K562 (cell line): ENCODE results near the gene MUC22. TPM values are rescaled to one million over a fixed set of nuclear protein-coding genes. Genes with fewer than 3 reads are reported as not detected.
"Not testable (repeated sequence)": the region's sequence is repeated elsewhere in the genome, so short reads cannot be mapped to it uniquely, and the experiment has no call there.

ENCODE experiments used
- ATAC-seq: fragments of 200-7000 bp; cut with Tn5 transposase; 3 replicates; pipeline ENCODE4 v1.9.1; 2020; ENCODE audit warnings: moderate library complexity
- BruUV-seq: library from RNA; stranded (reverse); fragments of 400-500 nt; replicated peaks from 2 replicates; lab custom pipeline; 2021; lab: Mats Ljungman, UMichigan
- CTCF ChIA-PET: fragments of 300-600 bp; formaldehyde crosslinking; extraction: SDS; loops from one replicate; lab custom pipeline; 2021; ENCODE audit warnings: low intra/inter-chr PET ratio; lab: Yijun Ruan, JAX
- POLR2A ChIA-PET: fragments of 300-600, 350-650 bp; sonication (Branson Sonifier 250); formaldehyde crosslinking; extraction: SDS; loops from one replicate; lab custom pipeline; 2021; ENCODE audit warnings: antibody characterized with exemption, inconsistent platforms; lab: Yijun Ruan, JAX
- DNase-seq, 4 experiments: peaks; one replicate each; pipeline versions ENCODE4 v3.0.0 to v3.0.0-alpha.2; 2011 to 2018; ENCODE audit warnings: low spot score in 3 of 4, mixed read lengths in 3 of 4; ENCODE audit errors: extremely low read depth in 1 of 4
- FAIRE-seq: peaks from 2 replicates; lab custom pipeline; 2011; peaks lifted over from hg19 to GRCh38; lab: Jason Lieb, UNC
- H2AFZ ChIP-seq: 2 replicates; pipeline ENCODE4 v1.6.0; 2011; ENCODE audit warnings: low read depth, low read length, control low read depth, inconsistent platforms
- H3K27ac ChIP-seq: fragments of 200-600 bp; 3 replicates; pipeline ENCODE4 v1.8.0; 2011; ENCODE audit warnings: low read depth, mild to moderate bottlenecking, control low read depth, inconsistent platforms, low read length, moderate library complexity, mixed read lengths; ENCODE audit errors: extremely low read depth
- H3K27me3 ChIP-seq, 2 experiments: fragments of 300-600 bp in 1 of 2; 2 replicates in 1 of 2; 3 replicates in 1 of 2; pipeline versions ENCODE4 v1.6.0 to v1.8.0; 2011; ENCODE audit warnings: inconsistent platforms in 2 of 2, low read length in 2 of 2, mild to moderate bottlenecking in 1 of 2, mixed read lengths in 1 of 2, moderate library complexity in 1 of 2; ENCODE audit not compliant: control insufficient read depth in 2 of 2, insufficient read depth in 2 of 2
- H3K36me3 ChIP-seq: fragments of 300-600 bp; 3 replicates; pipeline ENCODE4 v1.8.0; 2011; ENCODE audit warnings: mild to moderate bottlenecking, low read length, inconsistent platforms; ENCODE audit not compliant: control insufficient read depth, insufficient read depth
- H3K4me1 ChIP-seq, 2 experiments: fragments of 200-600 bp in 1 of 2; replicated peaks in 1 of 2; 2 replicates in 1 of 2; 3 replicates in 1 of 2; pipeline versions ENCODE4 v1.5.1 to v1.8.0; 2011; ENCODE audit warnings: inconsistent platforms in 2 of 2, low read length in 2 of 2, mild to moderate bottlenecking in 1 of 2, mixed read lengths in 1 of 2, moderate library complexity in 1 of 2; ENCODE audit not compliant: control insufficient read depth in 2 of 2, insufficient read depth in 2 of 2
- H3K4me2 ChIP-seq: 2 replicates; pipeline ENCODE4 v1.6.1; 2011; ENCODE audit warnings: low read length, control low read depth, inconsistent platforms, mixed read lengths; ENCODE audit not compliant: insufficient read depth
- H3K4me3 ChIP-seq: fragments of 200-600 bp; sonication (generic), shearing (Covaris generic); 2 replicates; pipeline ENCODE4 v1.5.1; 2016; ENCODE audit warnings: control low read depth, inconsistent platforms
- H3K79me2 ChIP-seq: fragments of 200-600 bp; 3 replicates; pipeline ENCODE4 v1.8.0; 2011; ENCODE audit warnings: low read length, inconsistent platforms; ENCODE audit not compliant: control insufficient read depth, insufficient read depth
- H3K9ac ChIP-seq, 2 experiments: 2 replicates each; pipeline versions ENCODE4 v1.6.0 to v1.6.1; 2011; ENCODE audit warnings: low read depth in 2 of 2, low read length in 2 of 2, control low read depth in 1 of 2, inconsistent platforms in 1 of 2, mild to moderate bottlenecking in 1 of 2, mixed read lengths in 1 of 2; ENCODE audit not compliant: insufficient read depth in 1 of 2
- H3K9me1 ChIP-seq: one replicate; pipeline ENCODE4 v1.6.0; 2011; ENCODE audit warnings: inconsistent platforms, mild to moderate bottlenecking, low read length, moderate library complexity; ENCODE audit not compliant: control insufficient read depth, insufficient read depth
- H3K9me3 ChIP-seq: replicated peaks from 2 replicates; pipeline ENCODE4 v1.5.1; 2011; ENCODE audit warnings: low read depth, low read length, inconsistent platforms; ENCODE audit not compliant: control insufficient read depth, insufficient read depth
- H4K20me1 ChIP-seq: replicated peaks from 2 replicates; pipeline ENCODE4 v1.6.1; 2011; ENCODE audit warnings: low read length, inconsistent platforms, mixed read lengths; ENCODE audit not compliant: control insufficient read depth, insufficient read depth
- PCBP1 ChIP-seq: fragments of 200-400 bp; formaldehyde crosslinking; IDR thresholded peaks from 2 replicates; pipeline ENCODE4 v1.6.1; 2018; ENCODE audit warnings: mild to moderate bottlenecking, low read depth, low read length; ENCODE audit not compliant: poor library complexity, severe bottlenecking
- PCBP2 ChIP-seq: fragments of 200-400 bp; formaldehyde crosslinking; IDR thresholded peaks from 2 replicates; pipeline ENCODE4 v1.6.1; 2018; ENCODE audit warnings: low read length, low read depth, mild to moderate bottlenecking, moderate library complexity; ENCODE audit not compliant: poor library complexity, severe bottlenecking
- WGBS: fragments of 100-300 bp; shearing (Covaris generic); methylation state at CpG from one replicate; pipeline ENCODE4 v1.1.6; 2016; ENCODE audit warnings: low coverage, mixed read lengths; ENCODE audit not compliant: insufficient coverage; ENCODE audit errors: missing lambda C conversion rate; 5-methylcytosine and 5-hydroxymethylcytosine counted together
- in situ Hi-C: fragments of 300-500 bp; cut with MboI; formaldehyde crosslinking; loops from 4 replicates; pipeline ENCODE4 v1.15.0; 2018; ENCODE audit warnings: inconsistent platforms, mixed read lengths
- intact Hi-C: fragments of 100-400 bp; cut with micrococcal nuclease; formaldehyde crosslinking; loops from 2 replicates; pipeline ENCODE4 v1.14.2; 2022
- polyA plus RNA-seq, 8 experiments: library from polyadenylated mRNA; depleted of rRNA in 4 of 8; stranded (reverse) in 5 of 8; unstranded in 3 of 8; fragments of >200 nt; fragmentation: Nextera tagmentation in 2 of 8; fragmentation: Illumina TruSeq in 1 of 8; extraction: Ambion mirVana in 2 of 8; extraction: Trizol in 1 of 8; gene quantifications; 2 replicates each; pipeline versions ENCODE4 v1.2.1 to v1.2.3, GENCODE V29; 2011 to 2014; ENCODE audit warnings: inconsistent platforms in 1 of 8, missing spikeins in 1 of 8
- total RNA-seq, 7 experiments: library from RNA; depleted of rRNA in 6 of 7; stranded (reverse); fragments of >200 nt in 6 of 7; fragmentation: Illumina TruSeq in 2 of 7; extraction: Trizol in 2 of 7; gene quantifications; 2 replicates each; pipeline versions ENCODE4 v1.2.1 to v1.2.3, GENCODE V29; 2011 to 2021; ENCODE audit warnings: low replicate concordance in 1 of 7

Gene MUC22
- total and polyA plus RNA-seq, 9 of the 15 experiments (the other 6 are each of a cell fraction or from before 2014, with no cell fraction given), result 0.01 to 0.03 TPM; not detected in 7

GRCh38 chr6:31067891-31068668 is 57.8 kb downstream of the MUC22 start:
- H3K4me2 ChIP-seq, H2AFZ ChIP-seq, FAIRE-seq, in situ Hi-C loops, H3K79me2 ChIP-seq, H3K27ac ChIP-seq, H3K36me3 ChIP-seq, H3K9ac ChIP-seq, intact Hi-C loops, H3K4me1 ChIP-seq, ATAC-seq, H3K9me1 ChIP-seq, H3K9me3 ChIP-seq, H3K4me3 ChIP-seq, BruUV-seq, DNase-seq, H4K20me1 ChIP-seq: not testable (repeated sequence)
- H3K27me3 ChIP-seq, result peaks cover 0 to 13% of the 10 kb centered on the region in 2 experiments; a peak in 3 of 5 replicates
- TF ChIP-seq PCBP2, result peak; percentile 68
- peak; percentile 91 for TF ChIP-seq PCBP1
- ChIA-PET POLR2A (interaction anchor here (0.5 to 1.1 kb wide), 2 partner anchors 13 to 15 kb away, joined by 3 read pairs; no protein-coding TSS in a partner anchor), CTCF (interaction anchor here (0.9 to 3.5 kb wide), 5 partner anchors 13 to 240 kb away, joined by 3 to 26 read pairs (median 4); no protein-coding TSS in a partner anchor)
- 62% methylated on average over 5 of the region's 11 CpGs for WGBS
